Smooth muscle cell (in vitro differentiated cells): ENCODE data around the gene ARID1B. TPM values are rescaled to one million over a fixed set of nuclear protein-coding genes. Genes with fewer than 3 reads are reported as not detected.

Source experiments
- DNase-seq: peaks from one replicate; lab custom pipeline; 2025; ENCODE audit not compliant: unreplicated experiment; lab: John Stamatoyannopoulos, UW
- H2AFZ ChIP-seq: fragments of 200-600 bp; sonication (generic); 2 replicates; pipeline ENCODE4 v1.6.0; 2016; ENCODE audit warnings: antibody characterized with exemption, low read depth, mild to moderate bottlenecking
- H3F3A ChIP-seq: fragments of 200-600 bp; sonication (generic); 2 replicates; pipeline ENCODE4 v1.6.0; 2017; ENCODE audit warnings: antibody characterized with exemption, low read depth
- H3K27ac ChIP-seq: fragments of 200-600 bp; sonication (generic); 2 replicates; pipeline ENCODE4 v1.5.1; 2016; ENCODE audit warnings: low read depth, mild to moderate bottlenecking
- H3K27me3 ChIP-seq: fragments of 200-600 bp; sonication (generic); 2 replicates; pipeline ENCODE4 v1.6.1; 2016; ENCODE audit warnings: low read depth, mild to moderate bottlenecking
- H3K36me3 ChIP-seq: fragments of 200-600 bp; sonication (generic); 2 replicates; pipeline ENCODE4 v1.5.1; 2016; ENCODE audit warnings: low read depth
- H3K4me1 ChIP-seq: fragments of 200-600 bp; sonication (generic); 2 replicates; pipeline ENCODE4 v1.5.1; 2016; ENCODE audit warnings: low read depth
- H3K4me2 ChIP-seq: fragments of 200-600 bp; sonication (generic); 2 replicates; pipeline ENCODE4 v1.6.0; 2016; ENCODE audit warnings: mild to moderate bottlenecking
- H3K4me3 ChIP-seq: fragments of 200-600 bp; sonication (generic); 2 replicates; pipeline ENCODE4 v1.5.1; 2016; ENCODE audit warnings: mild to moderate bottlenecking
- H3K79me2 ChIP-seq: fragments of 200-600 bp; sonication (generic); 2 replicates; pipeline ENCODE4 v1.6.0; 2016; ENCODE audit warnings: low read depth, mild to moderate bottlenecking
- H3K9ac ChIP-seq: fragments of 200-600 bp; sonication (generic); 2 replicates; pipeline ENCODE4 v1.6.0; 2016; ENCODE audit warnings: low read depth
- H3K9me3 ChIP-seq: fragments of 200-600 bp; sonication (generic); replicated peaks from 2 replicates; pipeline ENCODE4 v1.5.1; 2016; ENCODE audit warnings: low read depth
- H4K20me1 ChIP-seq: fragments of 200-600 bp; sonication (generic); 2 replicates; pipeline ENCODE4 v1.6.0; 2016; ENCODE audit warnings: low read depth
- WGBS: methylation state at CpG from one replicate; pipeline ENCODE4 v1.1.7; 2016; ENCODE audit warnings: low lambda C conversion rate; 5-methylcytosine and 5-hydroxymethylcytosine counted together
- polyA plus RNA-seq: library from polyadenylated mRNA; unstranded; fragments of >200 nt; fragmentation: Nextera tagmentation; extraction: Ambion mirVana; gene quantifications from 2 replicates; pipeline ENCODE4 v1.2.1, GENCODE V29; 2016
- total RNA-seq: library from RNA; depleted of rRNA; stranded (reverse); fragments of >200 nt; gene quantifications from 2 replicates; pipeline ENCODE4 v1.2.3, GENCODE V29; 2014
- TF ChIP-seq, protein P1 (sequence below): fragments of 200-600 bp; sonication (generic); IDR thresholded peaks from 2 replicates; pipeline ENCODE4 v1.5.1; 2017; ENCODE audit warnings: borderline replicate concordance, mild to moderate bottlenecking, antibody characterized with exemption; ENCODE audit not compliant: insufficient read depth, poor library complexity, severe bottlenecking

The ARID1B gene
- total and polyA plus RNA-seq, 2 experiments from 2014 or later: 30.1 to 65.4 TPM

DNA sequence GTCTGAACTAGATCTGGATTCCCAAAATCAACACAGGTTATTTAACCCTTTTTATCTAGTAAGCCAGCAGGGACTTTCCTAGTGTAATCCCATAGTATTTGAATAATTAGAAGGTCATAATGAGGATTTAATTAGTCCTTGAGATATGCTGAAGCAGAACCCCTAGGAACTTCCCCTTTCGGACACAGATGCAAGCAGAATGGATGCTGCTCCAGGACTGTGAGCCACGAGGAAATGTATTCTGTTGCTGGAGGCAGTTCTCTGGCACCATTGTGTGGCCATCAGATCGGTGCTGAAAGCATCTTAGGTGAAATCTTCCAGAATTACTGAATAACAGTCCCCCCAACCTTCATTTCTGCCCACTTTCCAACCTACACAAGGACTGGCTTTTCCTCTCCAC lies 339.2 kb downstream of the ARID1B start:
- Histone ChIP-seq H3K4me1 (peaks cover 7% of the 10 kb centered on the region), H2AFZ (no peak overlapping the region), H3K4me3 (no peak overlapping the region), H4K20me1 (peaks cover 9% of the 10 kb centered on the region), H3K4me2 (no peak overlapping the region), H3F3A (no peaks in the 10 kb centered on the region), H3K27ac (no peak overlapping the region), H3K79me2 (peaks cover 6% of the 10 kb centered on the region), H3K27me3 (no peaks in the 10 kb centered on the region), H3K36me3 (peaks cover 3% of the 10 kb centered on the region), H3K9ac (no peak overlapping the region), H3K9me3 (no peaks in the 10 kb centered on the region)
- TF ChIP-seq, protein P1, sequence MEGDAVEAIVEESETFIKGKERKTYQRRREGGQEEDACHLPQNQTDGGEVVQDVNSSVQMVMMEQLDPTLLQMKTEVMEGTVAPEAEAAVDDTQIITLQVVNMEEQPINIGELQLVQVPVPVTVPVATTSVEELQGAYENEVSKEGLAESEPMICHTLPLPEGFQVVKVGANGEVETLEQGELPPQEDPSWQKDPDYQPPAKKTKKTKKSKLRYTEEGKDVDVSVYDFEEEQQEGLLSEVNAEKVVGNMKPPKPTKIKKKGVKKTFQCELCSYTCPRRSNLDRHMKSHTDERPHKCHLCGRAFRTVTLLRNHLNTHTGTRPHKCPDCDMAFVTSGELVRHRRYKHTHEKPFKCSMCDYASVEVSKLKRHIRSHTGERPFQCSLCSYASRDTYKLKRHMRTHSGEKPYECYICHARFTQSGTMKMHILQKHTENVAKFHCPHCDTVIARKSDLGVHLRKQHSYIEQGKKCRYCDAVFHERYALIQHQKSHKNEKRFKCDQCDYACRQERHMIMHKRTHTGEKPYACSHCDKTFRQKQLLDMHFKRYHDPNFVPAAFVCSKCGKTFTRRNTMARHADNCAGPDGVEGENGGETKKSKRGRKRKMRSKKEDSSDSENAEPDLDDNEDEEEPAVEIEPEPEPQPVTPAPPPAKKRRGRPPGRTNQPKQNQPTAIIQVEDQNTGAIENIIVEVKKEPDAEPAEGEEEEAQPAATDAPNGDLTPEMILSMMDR: no peak
- WGBS: 79% methylated on average over 3 of the region's 3 CpGs
- no peak for DNase-seq

DNA sequence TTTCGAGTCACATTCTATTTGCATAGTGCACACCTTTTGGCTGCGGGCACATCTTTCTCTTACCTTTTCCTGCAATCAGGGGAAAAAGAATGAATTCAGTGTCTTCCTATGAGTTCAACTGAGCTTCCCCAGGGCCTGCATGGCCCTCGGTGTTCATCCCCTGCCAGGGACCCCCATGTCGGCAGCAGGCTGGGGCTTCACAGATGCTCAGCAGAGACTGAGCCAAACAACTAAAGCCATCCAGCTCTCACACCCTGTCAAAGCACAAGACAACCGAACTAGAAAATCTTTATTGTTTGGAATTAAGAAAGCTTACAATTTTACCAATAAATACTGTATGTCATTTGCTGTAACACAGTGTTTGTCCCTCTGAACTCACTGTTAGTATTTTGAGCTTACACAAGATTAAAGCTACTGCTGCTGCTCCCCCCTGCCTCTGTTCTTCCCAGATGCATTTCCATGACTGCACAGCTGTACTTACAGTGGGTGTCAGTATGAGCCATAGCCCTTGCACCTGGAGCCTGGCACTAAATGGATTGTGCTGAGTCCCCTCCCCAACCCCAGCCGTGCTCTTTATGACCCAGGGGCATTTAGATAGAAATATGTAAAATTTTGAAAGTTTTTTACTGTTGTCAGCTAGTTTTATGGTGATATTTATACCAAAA lies 340.4 kb downstream of the ARID1B start:
- peaks cover 7% of the 10 kb centered on the region for H3K4me1 ChIP-seq
- H3K36me3 ChIP-seq: peaks cover 3% of the 10 kb centered on the region
- WGBS: 89% methylated on average over 6 of the region's 6 CpGs
- H2AFZ ChIP-seq: no peak overlapping the region
- no peak overlapping the region for H3K4me3 ChIP-seq
- no peaks in the 10 kb centered on the region for H3F3A ChIP-seq
- no peak overlapping the region for H3K27ac ChIP-seq
- TF ChIP-seq, protein P1: no peak
- no peak for DNase-seq
- no peak overlapping the region for H3K4me2 ChIP-seq
- H4K20me1 ChIP-seq: peaks cover 9% of the 10 kb centered on the region
- H3K27me3 ChIP-seq: no peaks in the 10 kb centered on the region
- H3K79me2 ChIP-seq: peaks cover 6% of the 10 kb centered on the region
- no peak overlapping the region for H3K9ac ChIP-seq
- H3K9me3 ChIP-seq: no peaks in the 10 kb centered on the region

DNA sequence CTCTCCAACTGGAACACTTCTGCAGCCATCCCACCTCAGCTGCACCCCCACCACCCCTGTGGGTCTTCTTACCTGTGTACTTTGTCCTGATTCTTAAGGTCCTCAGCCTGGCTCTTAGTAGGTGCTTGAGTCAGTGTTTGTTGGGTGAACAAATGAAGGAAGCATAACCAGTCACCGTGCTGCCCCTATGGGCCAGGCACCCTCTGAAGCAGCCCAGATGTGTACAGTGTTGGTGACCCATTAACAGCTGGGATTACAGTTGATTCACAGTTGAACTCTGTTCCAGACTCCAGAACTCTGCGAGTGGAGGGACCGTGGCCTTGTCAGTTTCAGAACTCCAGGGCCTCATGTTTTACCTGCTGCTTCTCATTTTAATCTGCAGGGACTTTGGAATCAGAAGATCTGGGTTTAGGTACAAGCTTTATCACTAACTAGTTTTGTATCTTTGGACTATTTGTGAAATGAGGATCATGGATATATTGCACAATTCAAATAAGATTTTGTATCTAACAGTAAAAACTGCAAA lies 342.4 kb downstream of the ARID1B start:
- no peak overlapping the region for H3K4me2 ChIP-seq
- 97% methylated on average over 3 of the region's 3 CpGs for WGBS
- no peak overlapping the region for H3K4me3 ChIP-seq
- H4K20me1 ChIP-seq: peaks cover 9% of the 10 kb centered on the region
- peaks cover 7% of the 10 kb centered on the region for H3K4me1 ChIP-seq
- no peaks in the 10 kb centered on the region for H3K27me3 ChIP-seq
- no peak overlapping the region for H2AFZ ChIP-seq
- H3K36me3 ChIP-seq: no peaks in the 10 kb centered on the region
- peaks cover 6% of the 10 kb centered on the region for H3K79me2 ChIP-seq
- H3K9me3 ChIP-seq: no peaks in the 10 kb centered on the region
- H3F3A ChIP-seq: no peaks in the 10 kb centered on the region
- no peak overlapping the region for H3K9ac ChIP-seq
- DNase-seq: no peak
- no peak overlapping the region for H3K27ac ChIP-seq
- TF ChIP-seq, protein P1: no peak
